Measurements from ENCODE around the gene TOR3A. TPM values are rescaled to one million over a fixed set of nuclear protein-coding genes. Genes with fewer than 3 reads are reported as not detected.

TOR3A gene
- total RNA-seq, 1 donor from 2014 or later = 59.5 TPM

GRCh38 chr1:179047636-179047997 is 34.3 kb upstream of the TOR3A start:
- intact Hi-C loops (cut with micrococcal nuclease) = no loop called here
- no peak for DNase-seq
- Mint-ChIP-seq H3K4me3 (no peak overlapping the region), H3K27me3 (no peaks in the 10 kb centered on the region), H3K4me1 (peaks cover 9% of the 10 kb centered on the region), H3K9me3 (no peaks in the 10 kb centered on the region), H3K36me3 (ENCODE audit: low read depth) (peaks cover 26% of the 10 kb centered on the region), H3K27ac (no peak overlapping the region)
- POLR2A ChIA-PET = no interaction called here
- no peak for TF ChIP-seq CTCF (IDR thresholded peaks at IDR 0.05)
- no peak for ATAC-seq (ENCODE audit: low read depth)
- CTCF ChIA-PET = interaction anchor here (1.0 kb wide), 1 partner anchor 762 kb away, joined by 3 read pairs; no protein-coding TSS in a partner anchor

- TF ChIP-seq CTCF (IDR thresholded peaks at IDR 0.05) = no peak
- Mint-ChIP-seq H3K4me3 (no peak overlapping the region), H3K9me3 (no peaks in the 10 kb centered on the region), H3K4me1 (peaks cover 8% of the 10 kb centered on the region), H3K27ac (no peak overlapping the region), H3K27me3 (no peaks in the 10 kb centered on the region), H3K36me3 (ENCODE audit: low read depth) (peaks cover 25% of the 10 kb centered on the region)
- CTCF ChIA-PET = interaction anchor here (1.0 kb wide), 1 partner anchor 761 kb away, joined by 3 read pairs; no protein-coding TSS in a partner anchor
- intact Hi-C loops (cut with micrococcal nuclease) = no loop called here
- DNase-seq (no peak), ATAC-seq (ENCODE audit: low read depth) (no peak)
- POLR2A ChIA-PET = no interaction called here
Measured at GRCh38 chr1:179048339-179049124, 33.3 kb upstream of the TOR3A start.

- Mint-ChIP-seq H3K27ac (no peak overlapping the region), H3K27me3 (no peaks in the 10 kb centered on the region), H3K9me3 (peaks cover 3% of the 10 kb centered on the region), H3K4me1 (no peaks in the 10 kb centered on the region), H3K4me3 (no peak overlapping the region), H3K36me3 (ENCODE audit: low read depth) (peaks cover 49% of the 10 kb centered on the region)
- CTCF ChIA-PET = no interaction called here
- no peak for ATAC-seq (ENCODE audit: low read depth)
- TF ChIP-seq CTCF (IDR thresholded peaks at IDR 0.05) = no peak
- no peak for DNase-seq
- POLR2A ChIA-PET = no interaction called here
- intact Hi-C loops (cut with micrococcal nuclease) = no loop called here
Measured at GRCh38 chr1:179052776-179053175, 29.1 kb upstream of the TOR3A start.

- H3K4me1 Mint-ChIP-seq = no peaks in the 10 kb centered on the region
- peaks cover 3% of the 10 kb centered on the region for H3K9me3 Mint-ChIP-seq
- ATAC-seq (ENCODE audit: low read depth) (no peak), DNase-seq (no peak)
- peaks cover 51% of the 10 kb centered on the region for H3K36me3 Mint-ChIP-seq (ENCODE audit: low read depth)
- H3K4me3 Mint-ChIP-seq = no peak overlapping the region
- no peak overlapping the region for H3K27ac Mint-ChIP-seq
- ChIA-PET CTCF (no interaction called here), POLR2A (no interaction called here)
- H3K27me3 Mint-ChIP-seq = no peaks in the 10 kb centered on the region
- intact Hi-C loops (cut with micrococcal nuclease) = no loop called here
- TF ChIP-seq CTCF (IDR thresholded peaks at IDR 0.05) = no peak
Measured at GRCh38 chr1:179053486-179053885, 28.4 kb upstream of the TOR3A start.

GRCh38 chr1:179055937-179056336 is 25.9 kb upstream of the TOR3A start:
- TF ChIP-seq CTCF (IDR thresholded peaks at IDR 0.05) = no peak
- Mint-ChIP-seq H3K4me1 (no peaks in the 10 kb centered on the region), H3K27ac (no peak overlapping the region), H3K36me3 (ENCODE audit: low read depth) (peaks cover 50% of the 10 kb centered on the region), H3K27me3 (no peaks in the 10 kb centered on the region), H3K9me3 (peaks cover 3% of the 10 kb centered on the region), H3K4me3 (no peak overlapping the region)
- DNase-seq = no peak
- CTCF ChIA-PET = no interaction called here
- intact Hi-C loops (cut with micrococcal nuclease) = no loop called here
- no peak for ATAC-seq (ENCODE audit: low read depth)
- POLR2A ChIA-PET = no interaction called here
